RWPE1 (cell line): Measurements from ENCODE around the gene FOSL2.

ENCODE experiments used
- CTCF ChIA-PET: fragments of 350-600 bp; sonication (Branson Sonifier 250); formaldehyde crosslinking; extraction: SDS; loops from one replicate; lab custom pipeline; 2021; lab: Yijun Ruan, JAX
- POLR2A ChIA-PET: fragments of 400-600 bp; formaldehyde crosslinking; extraction: SDS; loops from one replicate; lab custom pipeline; 2020; ENCODE audit warnings: antibody characterized with exemption; ENCODE audit not compliant: low non-redundant PET; lab: Yijun Ruan, JAX
- DNase-seq: peaks from one replicate; pipeline ENCODE4 v3.0.0; 2012; ENCODE audit warnings: low spot score
- H3K27ac ChIP-seq: fragments of 450-650 bp; 2 replicates; pipeline ENCODE4 v1.5.1; 2017
- TF ChIP-seq, protein P1 (sequence below): fragments of 450-650 bp; conservative IDR thresholded peaks from 2 replicates; pipeline ENCODE4 v1.5.1; 2017; ENCODE audit warnings: low read depth, mild to moderate bottlenecking

Gene FOSL2

DNA sequence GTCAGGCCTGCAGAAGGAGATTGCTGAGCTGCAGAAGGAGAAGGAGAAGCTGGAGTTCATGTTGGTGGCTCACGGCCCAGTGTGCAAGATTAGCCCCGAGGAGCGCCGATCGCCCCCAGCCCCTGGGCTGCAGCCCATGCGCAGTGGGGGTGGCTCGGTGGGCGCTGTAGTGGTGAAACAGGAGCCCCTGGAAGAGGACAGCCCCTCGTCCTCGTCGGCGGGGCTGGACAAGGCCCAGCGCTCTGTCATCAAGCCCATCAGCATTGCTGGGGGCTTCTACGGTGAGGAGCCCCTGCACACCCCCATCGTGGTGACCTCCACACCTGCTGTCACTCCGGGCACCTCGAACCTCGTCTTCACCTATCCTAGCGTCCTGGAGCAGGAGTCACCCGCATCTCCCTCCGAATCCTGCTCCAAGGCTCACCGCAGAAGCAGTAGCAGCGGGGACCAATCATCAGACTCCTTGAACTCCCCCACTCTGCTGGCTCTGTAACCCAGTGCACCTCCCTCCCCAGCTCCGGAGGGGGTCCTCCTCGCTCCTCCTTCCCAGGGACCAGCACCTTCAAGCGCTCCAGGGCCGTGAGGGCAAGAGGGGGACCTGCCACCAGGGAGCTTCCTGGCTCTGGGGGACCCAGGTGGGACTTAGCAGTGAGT is 19.4 kb downstream of the FOSL2 start:
- ChIA-PET CTCF (no interaction called here), POLR2A (interaction anchor here (0.6 kb wide), 1 partner anchor 125 kb away, joined by 6 read pairs; no protein-coding TSS in a partner anchor)
- TF ChIP-seq, protein P1, sequence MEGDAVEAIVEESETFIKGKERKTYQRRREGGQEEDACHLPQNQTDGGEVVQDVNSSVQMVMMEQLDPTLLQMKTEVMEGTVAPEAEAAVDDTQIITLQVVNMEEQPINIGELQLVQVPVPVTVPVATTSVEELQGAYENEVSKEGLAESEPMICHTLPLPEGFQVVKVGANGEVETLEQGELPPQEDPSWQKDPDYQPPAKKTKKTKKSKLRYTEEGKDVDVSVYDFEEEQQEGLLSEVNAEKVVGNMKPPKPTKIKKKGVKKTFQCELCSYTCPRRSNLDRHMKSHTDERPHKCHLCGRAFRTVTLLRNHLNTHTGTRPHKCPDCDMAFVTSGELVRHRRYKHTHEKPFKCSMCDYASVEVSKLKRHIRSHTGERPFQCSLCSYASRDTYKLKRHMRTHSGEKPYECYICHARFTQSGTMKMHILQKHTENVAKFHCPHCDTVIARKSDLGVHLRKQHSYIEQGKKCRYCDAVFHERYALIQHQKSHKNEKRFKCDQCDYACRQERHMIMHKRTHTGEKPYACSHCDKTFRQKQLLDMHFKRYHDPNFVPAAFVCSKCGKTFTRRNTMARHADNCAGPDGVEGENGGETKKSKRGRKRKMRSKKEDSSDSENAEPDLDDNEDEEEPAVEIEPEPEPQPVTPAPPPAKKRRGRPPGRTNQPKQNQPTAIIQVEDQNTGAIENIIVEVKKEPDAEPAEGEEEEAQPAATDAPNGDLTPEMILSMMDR, result no peak
- DNase-seq, result no peak
- H3K27ac ChIP-seq, result peak overlapping the region; percentile 93

DNA sequence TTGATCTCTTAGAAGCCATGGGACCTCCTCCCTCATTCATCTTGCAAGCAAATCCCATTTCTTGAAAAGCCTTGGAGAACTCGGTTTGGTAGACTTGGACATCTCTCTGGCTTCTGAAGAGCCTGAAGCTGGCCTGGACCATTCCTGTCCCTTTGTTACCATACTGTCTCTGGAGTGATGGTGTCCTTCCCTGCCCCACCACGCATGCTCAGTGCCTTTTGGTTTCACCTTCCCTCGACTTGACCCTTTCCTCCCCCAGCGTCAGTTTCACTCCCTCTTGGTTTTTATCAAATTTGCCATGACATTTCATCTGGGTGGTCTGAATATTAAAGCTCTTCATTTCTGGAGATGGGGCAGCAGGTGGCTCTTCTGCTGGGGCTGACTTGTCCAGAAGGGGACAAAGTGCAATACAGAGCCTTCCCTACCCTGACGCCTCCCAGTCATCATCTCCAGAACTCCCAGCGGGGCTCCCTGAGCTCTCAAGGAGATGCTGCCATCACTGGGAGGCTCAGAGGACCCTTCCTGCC is 20.0 kb downstream of the FOSL2 start:
- POLR2A ChIA-PET, result interaction anchor here (0.6 kb wide), 1 partner anchor 125 kb away, joined by 6 read pairs; no protein-coding TSS in a partner anchor
- no peak for DNase-seq
- peak overlapping the region; percentile 93 for H3K27ac ChIP-seq
- TF ChIP-seq, protein P1, result no peak
- CTCF ChIA-PET, result no interaction called here

DNA sequence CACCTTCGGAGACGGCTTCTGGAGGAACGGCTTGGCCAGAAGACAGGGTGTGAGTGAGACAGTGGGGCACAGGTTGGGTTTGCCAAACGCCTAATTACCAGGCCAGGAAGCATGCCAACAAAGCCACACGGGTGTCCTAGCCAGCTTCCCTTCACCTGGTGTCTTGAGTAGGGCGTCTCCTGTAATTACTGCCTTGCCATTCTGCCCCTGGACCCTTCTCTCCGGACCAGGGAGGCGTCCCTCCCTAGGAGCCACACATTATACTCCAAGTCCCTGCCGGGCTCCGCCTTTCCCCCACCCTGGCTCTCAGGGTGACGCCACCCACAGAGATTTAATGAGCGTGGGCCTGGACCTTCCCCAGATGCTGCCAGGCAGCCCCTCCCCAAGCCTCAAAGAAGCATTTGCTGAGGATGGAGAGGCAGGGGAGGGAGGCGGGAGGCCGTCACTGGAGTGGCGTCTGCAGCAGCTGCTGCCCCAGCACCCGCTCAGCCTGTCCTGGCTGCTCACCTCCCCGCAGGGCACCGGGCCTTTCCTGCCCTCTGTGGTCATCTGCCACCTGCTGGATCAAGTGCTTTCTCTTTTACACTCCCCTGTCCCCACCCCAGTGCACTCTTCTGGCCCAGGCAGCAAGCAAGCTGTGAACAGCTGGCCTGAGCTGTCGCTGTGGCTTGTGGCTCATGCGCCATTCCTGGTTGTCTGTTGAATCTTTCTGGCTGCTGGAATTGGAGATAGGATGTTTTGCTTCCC is 20.7 kb downstream of the FOSL2 start:
- CTCF ChIA-PET, result interaction anchor here (0.6 to 1.2 kb wide), 4 partner anchors 10 to 682 kb away, joined by 3 read pairs; no protein-coding TSS in a partner anchor

DNA sequence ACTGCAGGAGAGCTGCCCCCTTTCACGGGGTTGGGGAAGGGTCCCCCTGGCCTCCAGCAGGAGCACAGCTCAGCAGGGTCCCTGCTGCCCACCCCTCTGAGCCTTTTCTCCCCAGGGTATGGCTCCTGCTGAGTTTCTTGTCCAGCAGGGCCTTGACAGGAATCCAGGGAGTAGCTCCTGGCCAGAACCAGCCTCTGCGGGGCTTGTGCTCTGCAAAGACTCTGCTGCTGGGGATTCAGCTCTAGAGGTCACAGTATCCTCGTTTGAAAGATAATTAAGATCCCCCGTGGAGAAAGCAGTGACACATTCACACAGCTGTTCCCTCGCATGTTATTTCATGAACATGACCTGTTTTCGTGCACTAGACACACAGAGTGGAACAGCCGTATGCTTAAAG is 21.2 kb downstream of the FOSL2 start:
- DNase-seq, result no peak
- H3K27ac ChIP-seq, result peak overlapping the region; percentile 93
- ChIA-PET POLR2A (no interaction called here), CTCF (interaction anchor here (0.6 to 1.2 kb wide), 3 partner anchors 9 to 22 kb away, joined by 3 read pairs; no protein-coding TSS in a partner anchor)
- TF ChIP-seq, protein P1, result no peak

More for the DNA sequence above, 20.7 kb downstream of the FOSL2 start:
- no peak for DNase-seq
- TF ChIP-seq, protein P1, result no peak
- H3K27ac ChIP-seq, result peak overlapping the region; percentile 93
- POLR2A ChIA-PET, result no interaction called here

DNA sequence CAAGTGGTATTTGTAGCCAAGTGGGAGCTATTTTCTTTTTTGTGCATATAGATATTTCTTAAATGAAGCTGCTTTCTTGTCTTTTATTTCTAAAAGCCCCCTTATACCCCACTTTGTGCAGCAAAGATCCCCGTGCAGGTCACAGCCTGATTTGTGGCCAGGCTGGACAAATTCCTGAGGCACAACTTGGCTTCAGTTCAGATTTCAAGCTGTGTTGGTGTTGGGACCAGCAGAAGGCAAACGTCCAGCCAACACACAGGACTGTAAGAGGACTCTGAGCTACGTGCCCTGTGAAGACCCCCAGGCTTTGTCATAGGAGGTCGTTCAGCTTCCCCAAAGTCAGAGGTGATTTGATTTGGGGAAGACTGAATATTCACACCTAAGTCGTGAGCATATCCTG is 21.9 kb downstream of the FOSL2 start:
- TF ChIP-seq, protein P1, result no peak
- POLR2A ChIA-PET, result no interaction called here
- CTCF ChIA-PET, result interaction anchor here (1.2 kb wide), 1 partner anchor 8 kb away, joined by 3 read pairs; no protein-coding TSS in a partner anchor
- H3K27ac ChIP-seq, result peak overlapping the region; percentile 93
- no peak for DNase-seq

DNA sequence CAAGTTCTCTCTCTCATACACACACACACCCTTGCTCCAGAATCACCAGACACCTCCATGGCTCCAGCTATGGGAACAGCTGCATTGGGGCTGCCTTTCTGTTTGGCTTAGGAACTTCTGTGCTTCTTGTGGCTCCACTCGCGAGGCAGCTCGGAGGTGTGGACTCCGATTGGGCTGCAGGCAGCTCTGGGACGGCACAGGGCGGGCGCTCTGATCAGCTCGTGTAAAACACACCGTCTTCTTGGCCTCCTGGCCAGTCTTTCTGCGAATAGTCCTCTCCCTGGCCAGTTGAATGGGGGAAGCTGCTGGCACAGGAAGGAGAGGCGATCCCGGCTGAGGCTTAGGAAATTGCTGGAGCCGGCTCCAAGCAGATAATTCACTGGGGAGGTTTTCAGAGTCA is 22.4 kb downstream of the FOSL2 start:
- peak overlapping the region; percentile 93 for H3K27ac ChIP-seq
- CTCF ChIA-PET, result interaction anchor here (0.5 to 1.2 kb wide), 2 partner anchors 8 to 37 kb away, joined by 3 to 4 read pairs; no protein-coding TSS in a partner anchor
- DNase-seq, result no peak
- TF ChIP-seq, protein P1, result no peak
- POLR2A ChIA-PET, result no interaction called here
